PC-9 (cell line): ENCODE measurements around the gene ZFYVE26. TPM values are rescaled to one million over a fixed set of nuclear protein-coding genes. Genes with fewer than 3 reads are reported as not detected.

ENCODE experiments used
- BruUV-seq: library from RNA; stranded (reverse); fragments of 400-500 nt; replicated peaks from 2 replicates; lab custom pipeline; 2021; lab: Mats Ljungman, UMichigan
- CTCF ChIA-PET: fragments of 300-600 bp; sonication (Branson Sonifier 250); formaldehyde crosslinking; loops from one replicate; lab custom pipeline; 2022; ENCODE audit warnings: antibody characterized with exemption; lab: Charles Lee
- POLR2A ChIA-PET: fragments of 300-600 bp; sonication (Branson Sonifier 250); formaldehyde crosslinking; loops from one replicate; lab custom pipeline; 2022; ENCODE audit warnings: antibody characterized with exemption; ENCODE audit not compliant: unreplicated experiment; lab: Charles Lee
- DNase-seq, 2 experiments: peaks; one replicate each; pipeline versions ENCODE4 v3.0.0 to v3.0.0-alpha.2; 2015 to 2022; ENCODE audit warnings: mixed read lengths in 1 of 2
- H2AFZ ChIP-seq: fragments of 200-600 bp; sonication (generic); 2 replicates; pipeline ENCODE4 v1.8.1; 2017; ENCODE audit warnings: antibody characterized with exemption
- H3F3A ChIP-seq: fragments of 200-600 bp; sonication (generic); 2 replicates; pipeline ENCODE4 v1.8.1; 2017; ENCODE audit warnings: antibody characterized with exemption, mild to moderate bottlenecking, low read depth; ENCODE audit not compliant: insufficient read depth
- H3K27ac ChIP-seq: fragments of 200-600 bp; sonication (generic); 2 replicates; pipeline ENCODE4 v1.6.1; 2016; ENCODE audit warnings: mixed run types
- H3K27me3 ChIP-seq: fragments of 200-600 bp; sonication (generic); 2 replicates; pipeline ENCODE4 v1.6.1; 2016; ENCODE audit warnings: low read depth, mixed run types; ENCODE audit not compliant: insufficient read depth
- H3K36me3 ChIP-seq: fragments of 200-600 bp; sonication (generic); 2 replicates; pipeline ENCODE4 v1.6.1; 2016; ENCODE audit warnings: low read depth, mixed run types
- H3K4me1 ChIP-seq: fragments of 200-600 bp; sonication (generic); replicated peaks from 2 replicates; pipeline ENCODE4 v1.6.1; 2016; ENCODE audit warnings: mixed run types; ENCODE audit not compliant: insufficient read depth
- H3K4me2 ChIP-seq: fragments of 200-600 bp; sonication (generic); 2 replicates; pipeline ENCODE4 v1.6.1; 2017; ENCODE audit warnings: mixed run types
- H3K4me3 ChIP-seq: fragments of 200-600 bp; sonication (generic); 2 replicates; pipeline ENCODE4 v1.6.1; 2016; ENCODE audit warnings: mixed run types
- H3K79me2 ChIP-seq: fragments of 200-600 bp; sonication (generic); 2 replicates; pipeline ENCODE4 v1.6.1; 2017; ENCODE audit warnings: low read depth, mixed run types
- H3K9me2 ChIP-seq: fragments of 200-600 bp; sonication (generic); 2 replicates; pipeline ENCODE4 v1.8.1; 2017; ENCODE audit warnings: mild to moderate bottlenecking; ENCODE audit not compliant: insufficient read depth
- H3K9me3 ChIP-seq: fragments of 200-600 bp; sonication (generic); 2 replicates; pipeline ENCODE4 v1.8.1; 2016; ENCODE audit warnings: low read depth; ENCODE audit not compliant: insufficient read depth
- H4K20me1 ChIP-seq: fragments of 200-600 bp; sonication (generic); 2 replicates; pipeline ENCODE4 v1.8.1; 2017; ENCODE audit not compliant: insufficient read depth
- CTCF ChIP-seq: fragments of 200-600 bp; sonication (generic); conservative IDR thresholded peaks from 2 replicates; pipeline ENCODE4 v1.6.1; 2017; ENCODE audit warnings: mixed run types, antibody characterized with exemption, mild to moderate bottlenecking, moderate library complexity
- EZH2 ChIP-seq: fragments of 200-600 bp; sonication (generic); IDR thresholded peaks from 2 replicates; pipeline ENCODE4 v1.8.0; 2017; ENCODE audit warnings: antibody characterized with exemption, low read depth
- intact Hi-C: fragments of 100-400 bp; cut with micrococcal nuclease; formaldehyde crosslinking; loops from one replicate; pipeline ENCODE4 v1.10.0; 2022; ENCODE audit not compliant: unreplicated experiment
- total RNA-seq: library from RNA; stranded (reverse); gene quantifications from 2 replicates; pipeline ENCODE4 v1.2.3, GENCODE V29; 2021

Gene ZFYVE26
- total RNA-seq, 1 experiment from 2014 or later = 19.2 TPM

DNA sequence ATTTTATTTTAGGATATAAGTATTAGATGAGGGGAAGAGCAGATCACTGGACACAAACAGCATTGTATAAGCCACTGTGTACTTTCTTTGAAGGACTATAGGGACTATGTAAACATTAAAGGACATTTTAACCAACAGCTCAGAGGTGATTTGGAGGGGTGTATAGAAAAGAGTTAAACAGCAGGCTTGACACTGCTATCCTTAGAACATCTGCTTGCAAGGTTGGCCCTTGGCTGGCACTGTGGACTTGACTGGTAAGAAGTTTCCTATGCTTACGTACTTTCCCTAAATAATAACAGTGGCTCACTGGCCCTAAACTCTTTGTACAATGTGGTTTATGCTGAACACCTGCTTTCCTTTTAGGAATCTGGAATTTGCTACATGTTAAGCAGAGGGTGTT, 28.7 kb downstream of the ZFYVE26 start:
- Histone ChIP-seq H3F3A (no peaks in the 10 kb centered on the region), H3K9me2 (no peaks in the 10 kb centered on the region), H3K9me3 (no peaks in the 10 kb centered on the region), H3K4me3 (no peak overlapping the region), H3K27me3 (no peaks in the 10 kb centered on the region), H3K27ac (no peak overlapping the region), H3K4me1 (no peaks in the 10 kb centered on the region), H4K20me1 (no peaks in the 10 kb centered on the region), H3K79me2 (no peaks in the 10 kb centered on the region), H2AFZ (no peak overlapping the region), H3K4me2 (no peak overlapping the region), H3K36me3 (no peaks in the 10 kb centered on the region)
- intact Hi-C loops = no loop called here
- TF ChIP-seq CTCF (no peak), EZH2 (no peak)
- POLR2A ChIA-PET = interaction anchor here (0.6 kb wide), 1 partner anchor 173 kb away, joined by 12 read pairs; no protein-coding TSS in a partner anchor
- no peak for DNase-seq
- BruUV-seq = no TSS peak
- CTCF ChIA-PET = no interaction called here

- Histone ChIP-seq H4K20me1 (no peaks in the 10 kb centered on the region), H2AFZ (no peak overlapping the region), H3K4me2 (no peak overlapping the region), H3K4me3 (no peak overlapping the region), H3K36me3 (peaks cover 10% of the 10 kb centered on the region; the same call in 1 of the 2 replicates), H3K27ac (no peak overlapping the region), H3K4me1 (no peaks in the 10 kb centered on the region), H3K79me2 (no peaks in the 10 kb centered on the region), H3K27me3 (no peaks in the 10 kb centered on the region), H3K9me3 (no peaks in the 10 kb centered on the region), H3K9me2 (no peaks in the 10 kb centered on the region), H3F3A (no peaks in the 10 kb centered on the region; the same call in 1 of the 2 replicates)
- intact Hi-C loops = no loop called here
- no peak for TF ChIP-seq CTCF
- TF ChIP-seq EZH2 = no peak
- CTCF ChIA-PET = no interaction called here
- POLR2A ChIA-PET = no interaction called here
- no TSS peak for BruUV-seq
- DNase-seq = no peak
These were observed 30.9 kb downstream of the ZFYVE26 start for GRCh38 chr14:67785270-67786109.

- H4K20me1 ChIP-seq = no peaks in the 10 kb centered on the region
- no peaks in the 10 kb centered on the region for H3K9me2 ChIP-seq
- intact Hi-C loops = no loop called here
- BruUV-seq = no TSS peak
- POLR2A ChIA-PET = no interaction called here
- no peak overlapping the region for H3K4me3 ChIP-seq
- no peak overlapping the region for H3K27ac ChIP-seq
- no peaks in the 10 kb centered on the region for H3K79me2 ChIP-seq
- no peak for DNase-seq
- TF ChIP-seq EZH2 = no peak
- no peak for TF ChIP-seq CTCF
- H3K4me1 ChIP-seq = no peaks in the 10 kb centered on the region
- no peaks in the 10 kb centered on the region; the same call in 1 of the 2 replicates for H3F3A ChIP-seq
- H3K36me3 ChIP-seq = peaks cover 10% of the 10 kb centered on the region; the same call in 1 of the 2 replicates
- H3K4me2 ChIP-seq = no peak overlapping the region
- no peak overlapping the region for H2AFZ ChIP-seq
- H3K9me3 ChIP-seq = no peaks in the 10 kb centered on the region
- CTCF ChIA-PET = no interaction called here
- H3K27me3 ChIP-seq = no peaks in the 10 kb centered on the region
These were observed 32.1 kb downstream of the ZFYVE26 start for GRCh38 chr14:67784244-67784823.
